Liver (tissue), 9 donors: Measurements from ENCODE around the gene RECK. TPM values are rescaled to one million over a fixed set of nuclear protein-coding genes. Genes with fewer than 3 reads are reported as not detected.

Experiments
- DNase-seq: peaks from one replicate; pipeline ENCODE4 v3.0.0-alpha.2; 2017; ENCODE audit warnings: low spot score
- H3K27ac ChIP-seq, 2 donors: one replicate each; pipeline ENCODE4 v1.7.0; 2013; ENCODE audit warnings: inconsistent platforms in 2 of 2, low read length in 2 of 2, control low read depth in 1 of 2, low read depth in 1 of 2, mild to moderate bottlenecking in 1 of 2
- H3K27me3 ChIP-seq, 4 donors: one replicate each; pipeline versions ENCODE4 v1.6.1 to v1.7.0; 2013; ENCODE audit warnings: low read length in 3 of 4, inconsistent platforms in 1 of 4, mild to moderate bottlenecking in 1 of 4, moderate library complexity in 1 of 4; ENCODE audit not compliant: control insufficient read depth in 4 of 4, insufficient read depth in 4 of 4
- H3K36me3 ChIP-seq, 4 donors: one replicate each; pipeline versions ENCODE4 v1.6.1 to v1.7.0; 2013; ENCODE audit warnings: low read length in 3 of 4, mild to moderate bottlenecking in 3 of 4, low read depth in 1 of 4, moderate library complexity in 1 of 4; ENCODE audit not compliant: control insufficient read depth in 4 of 4, insufficient read depth in 3 of 4
- H3K4me1 ChIP-seq, 4 donors: one replicate each; pipeline versions ENCODE4 v1.6.1 to v1.7.0; 2013; ENCODE audit warnings: low read length in 3 of 4, mild to moderate bottlenecking in 3 of 4, moderate library complexity in 1 of 4; ENCODE audit not compliant: control insufficient read depth in 4 of 4, insufficient read depth in 4 of 4
- H3K4me3 ChIP-seq, 3 donors: one replicate each; pipeline versions ENCODE4 v1.6.1 to v1.7.0; 2013; ENCODE audit warnings: low read length in 3 of 3, control low read depth in 1 of 3, low read depth in 1 of 3, mild to moderate bottlenecking in 1 of 3
- H3K9ac ChIP-seq, 2 donors: one replicate each; pipeline ENCODE4 v1.7.0; 2013; ENCODE audit warnings: low read length in 2 of 2, mild to moderate bottlenecking in 2 of 2, moderate library complexity in 2 of 2, control low read depth in 1 of 2, low read depth in 1 of 2
- H3K9me3 ChIP-seq, 4 donors: one replicate each; pipeline versions ENCODE4 v1.6.1 to v1.7.0; 2013; ENCODE audit warnings: low read length in 3 of 4; ENCODE audit not compliant: control insufficient read depth in 4 of 4
- ATF3 ChIP-seq: IDR thresholded peaks from 2 replicates; pipeline ENCODE4 v1.6.1; 2016; ENCODE audit warnings: antibody characterized with exemption
- CTCF ChIP-seq: fragments of 150-350 bp; IDR thresholded peaks from 2 replicates; pipeline ENCODE4 v1.5.1; 2017; ENCODE audit warnings: improper control_type of control experiment, low read depth, low read length; ENCODE audit not compliant: missing input control
- FOXA2 ChIP-seq: IDR thresholded peaks from 2 replicates; pipeline ENCODE4 v1.6.1; 2016; ENCODE audit warnings: antibody characterized with exemption
- GABPA ChIP-seq, 2 donors: IDR thresholded peaks in 1 of 2; conservative IDR thresholded peaks in 1 of 2; 2 replicates each; pipeline ENCODE4 v1.6.1; 2016; ENCODE audit warnings: antibody characterized with exemption in 2 of 2, mild to moderate bottlenecking in 1 of 2, moderate library complexity in 1 of 2
- HNF4A ChIP-seq, 2 donors: conservative IDR thresholded peaks; 2 replicates each; pipeline ENCODE4 v1.6.1; 2016; ENCODE audit warnings: antibody characterized with exemption in 2 of 2, mild to moderate bottlenecking in 2 of 2
- JUND ChIP-seq, 2 donors: IDR thresholded peaks; 2 replicates each; pipeline ENCODE4 v1.6.1; 2016; ENCODE audit warnings: antibody characterized with exemption in 2 of 2
- RAD21 ChIP-seq, 2 donors: IDR thresholded peaks; 2 replicates each; pipeline ENCODE4 v1.6.1; 2016; ENCODE audit warnings: antibody characterized with exemption in 2 of 2, mild to moderate bottlenecking in 2 of 2
- RXRA ChIP-seq, 2 donors: IDR thresholded peaks; 2 replicates each; pipeline ENCODE4 v1.6.1; 2017 to 2018; ENCODE audit warnings: antibody characterized with exemption in 2 of 2, mild to moderate bottlenecking in 1 of 2
- SP1 ChIP-seq: IDR thresholded peaks from 2 replicates; pipeline ENCODE4 v1.6.1; 2018; ENCODE audit warnings: antibody characterized with exemption, mild to moderate bottlenecking
- YY1 ChIP-seq: IDR thresholded peaks from 2 replicates; pipeline ENCODE4 v1.6.1; 2016; ENCODE audit warnings: antibody characterized with exemption, mild to moderate bottlenecking
- WGBS: extraction: QIAGEN DNeasy Blood & Tissue Kit; methylation state at CpG from one replicate; pipeline ENCODE4 v1.1.7; 2013; 5-methylcytosine and 5-hydroxymethylcytosine counted together
- polyA plus RNA-seq, 2 donors: library from polyadenylated mRNA; stranded (reverse) in 1 of 2; unstranded in 1 of 2; fragments of 200-250 nt in 1 of 2; fragments of >200 nt in 1 of 2; fragmentation: Nextera tagmentation in 1 of 2; extraction: Ambion mirVana in 1 of 2; gene quantifications; one replicate each; pipeline versions ENCODE4 v1.2.1 to v1.2.3, GENCODE V29; 2013 to 2015
- total RNA-seq, 2 donors: library from RNA; depleted of rRNA; stranded (reverse); fragments of >200 nt; gene quantifications; one replicate each; pipeline ENCODE4 v1.2.3, GENCODE V29; 2014
- TF ChIP-seq, protein P1 (sequence below): IDR thresholded peaks from 2 replicates; pipeline ENCODE4 v1.6.1; 2016; ENCODE audit warnings: antibody characterized with exemption, mild to moderate bottlenecking
- TF ChIP-seq, protein P2 (sequence below): IDR thresholded peaks from 2 replicates; pipeline ENCODE4 v1.6.1; 2016; ENCODE audit warnings: antibody characterized with exemption
- donor health status: healthy.
- donor health status: healthy.
- donor health status: healthy.
- donor health status: healthy.
- donor health status: healthy.

RECK gene
- total and polyA plus RNA-seq, 4 donors, result 2.1 to 3.5 (median 2.3) TPM

- H3K27ac ChIP-seq, result no peak overlapping the region
- no peak for DNase-seq
- no peaks in the 10 kb centered on the region for H3K27me3 ChIP-seq
- WGBS, result 86% methylated on average over 2 of the region's 2 CpGs
- H3K4me1 ChIP-seq, result no peaks in the 10 kb centered on the region
- TF ChIP-seq, protein P1, sequence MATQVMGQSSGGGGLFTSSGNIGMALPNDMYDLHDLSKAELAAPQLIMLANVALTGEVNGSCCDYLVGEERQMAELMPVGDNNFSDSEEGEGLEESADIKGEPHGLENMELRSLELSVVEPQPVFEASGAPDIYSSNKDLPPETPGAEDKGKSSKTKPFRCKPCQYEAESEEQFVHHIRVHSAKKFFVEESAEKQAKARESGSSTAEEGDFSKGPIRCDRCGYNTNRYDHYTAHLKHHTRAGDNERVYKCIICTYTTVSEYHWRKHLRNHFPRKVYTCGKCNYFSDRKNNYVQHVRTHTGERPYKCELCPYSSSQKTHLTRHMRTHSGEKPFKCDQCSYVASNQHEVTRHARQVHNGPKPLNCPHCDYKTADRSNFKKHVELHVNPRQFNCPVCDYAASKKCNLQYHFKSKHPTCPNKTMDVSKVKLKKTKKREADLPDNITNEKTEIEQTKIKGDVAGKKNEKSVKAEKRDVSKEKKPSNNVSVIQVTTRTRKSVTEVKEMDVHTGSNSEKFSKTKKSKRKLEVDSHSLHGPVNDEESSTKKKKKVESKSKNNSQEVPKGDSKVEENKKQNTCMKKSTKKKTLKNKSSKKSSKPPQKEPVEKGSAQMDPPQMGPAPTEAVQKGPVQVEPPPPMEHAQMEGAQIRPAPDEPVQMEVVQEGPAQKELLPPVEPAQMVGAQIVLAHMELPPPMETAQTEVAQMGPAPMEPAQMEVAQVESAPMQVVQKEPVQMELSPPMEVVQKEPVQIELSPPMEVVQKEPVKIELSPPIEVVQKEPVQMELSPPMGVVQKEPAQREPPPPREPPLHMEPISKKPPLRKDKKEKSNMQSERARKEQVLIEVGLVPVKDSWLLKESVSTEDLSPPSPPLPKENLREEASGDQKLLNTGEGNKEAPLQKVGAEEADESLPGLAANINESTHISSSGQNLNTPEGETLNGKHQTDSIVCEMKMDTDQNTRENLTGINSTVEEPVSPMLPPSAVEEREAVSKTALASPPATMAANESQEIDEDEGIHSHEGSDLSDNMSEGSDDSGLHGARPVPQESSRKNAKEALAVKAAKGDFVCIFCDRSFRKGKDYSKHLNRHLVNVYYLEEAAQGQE, result no peak
- TF ChIP-seq HNF4A (conservative IDR thresholded peaks at IDR 0.05), result no peak
- TF ChIP-seq GABPA (IDR thresholded peaks at IDR 0.05 in 1 of 2, conservative IDR thresholded peaks at IDR 0.05 in 1 of 2), result no peak
- TF ChIP-seq, protein P2, sequence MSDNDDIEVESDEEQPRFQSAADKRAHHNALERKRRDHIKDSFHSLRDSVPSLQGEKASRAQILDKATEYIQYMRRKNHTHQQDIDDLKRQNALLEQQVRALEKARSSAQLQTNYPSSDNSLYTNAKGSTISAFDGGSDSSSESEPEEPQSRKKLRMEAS, result no peak
- TF ChIP-seq FOXA2, result no peak
- no peak for TF ChIP-seq JUND (IDR thresholded peaks at IDR 0.05)
- no peak for TF ChIP-seq SP1
- TF ChIP-seq RAD21 (IDR thresholded peaks at IDR 0.05), result no peak
- H3K4me3 ChIP-seq, result no peak overlapping the region
- no peak overlapping the region for H3K9ac ChIP-seq
- no peaks in the 10 kb centered on the region for H3K9me3 ChIP-seq
- H3K36me3 ChIP-seq, result peaks cover 0 to 2% (median 0%) of the 10 kb centered on the region in 4 donors
Observed at GRCh38 chr9:36109071-36109470, 72.4 kb downstream of the RECK start.

- Histone ChIP-seq H3K9ac (no peak overlapping the region), H3K9me3 (no peaks in the 10 kb centered on the region), H3K4me3 (no peak overlapping the region), H3K36me3 (peaks cover 0 to 2% (median 0%) of the 10 kb centered on the region in 4 donors), H3K27ac (no peak overlapping the region), H3K4me1 (no peaks in the 10 kb centered on the region), H3K27me3 (no peaks in the 10 kb centered on the region)
- 65% methylated on average over 2 of the region's 2 CpGs for WGBS
- TF ChIP-seq ATF3, result no peak
- no peak for TF ChIP-seq YY1
- TF ChIP-seq CTCF, result peak; percentile 26
- TF ChIP-seq RAD21 (IDR thresholded peaks at IDR 0.05), result peak; percentile 69 to 70
- TF ChIP-seq RXRA (IDR thresholded peaks at IDR 0.05), result no peak
- no peak for DNase-seq
Observed at GRCh38 chr9:36110434-36110833, 73.7 kb downstream of the RECK start.

- DNase-seq, result no peak
- Histone ChIP-seq H3K9ac (no peak overlapping the region), H3K9me3 (no peaks in the 10 kb centered on the region), H3K4me1 (no peaks in the 10 kb centered on the region), H3K27me3 (no peaks in the 10 kb centered on the region), H3K27ac (no peak overlapping the region), H3K36me3 (peaks cover 0 to 2% (median 0%) of the 10 kb centered on the region in 4 donors), H3K4me3 (no peak overlapping the region)
- TF ChIP-seq ATF3, result no peak
- WGBS, result 96% methylated on average over 3 of the region's 3 CpGs
Observed at GRCh38 chr9:36112516-36112915, 75.8 kb downstream of the RECK start.
